Peyer's patch (tissue), 4 donors: ENCODE measurements around the gene ADAMTSL4. TPM values are rescaled to one million over a fixed set of nuclear protein-coding genes. Genes with fewer than 3 reads are reported as not detected.
"Not testable (repeated sequence)": the region's sequence is repeated elsewhere in the genome, so short reads cannot be mapped to it uniquely, and the experiment has no call there.

Source experiments
- DNase-seq, 3 donors: peaks; one replicate each; pipeline ENCODE4 v3.0.0-alpha.2; 2017 to 2019
- H3K27ac ChIP-seq, 4 donors: fragments of 200-600 bp; sonication (generic); one replicate each; pipeline ENCODE4 v1.5.1; 2016 to 2019
- H3K27me3 ChIP-seq, 2 donors: fragments of 200-600 bp; sonication (generic); one replicate each; pipeline ENCODE4 v1.5.1; 2019
- H3K36me3 ChIP-seq, 3 donors: fragments of 200-600 bp; sonication (generic); one replicate each; pipeline ENCODE4 v1.5.1; 2016 to 2019
- H3K4me1 ChIP-seq, 4 donors: fragments of 200-600 bp; sonication (generic); one replicate each; pipeline ENCODE4 v1.5.1; 2016 to 2019
- H3K4me3 ChIP-seq, 4 donors: fragments of 200-600 bp; sonication (generic); 1 replicate in 3 of 4; 2 replicates in 1 of 4; pipeline ENCODE4 v1.5.1; 2016 to 2019; ENCODE audit warnings: mild to moderate bottlenecking in 1 of 4
- H3K9me3 ChIP-seq, 4 donors: fragments of 200-600 bp; sonication (generic); one replicate each; pipeline ENCODE4 v1.5.1; 2016 to 2019; ENCODE audit warnings: mild to moderate bottlenecking in 1 of 4
- POLR2A ChIP-seq, 2 donors: fragments of 450-650 bp; IDR thresholded peaks; one replicate each; pipeline ENCODE4 v1.5.1; 2017; ENCODE audit warnings: antibody characterized with exemption in 2 of 2, mild to moderate bottlenecking in 2 of 2, moderate library complexity in 2 of 2
- total RNA-seq, 4 donors: library from RNA; depleted of rRNA; stranded (reverse); fragments of >200 nt; gene quantifications; one replicate each; pipeline ENCODE4 v1.1.0, GENCODE V29; 2016
- TF ChIP-seq, protein P1 (sequence below), 6 experiments: fragments of 450-650 bp in 4 of 6; fragments of 200-600 bp in 2 of 6; sonication (generic) in 1 of 6; IDR thresholded peaks; one replicate each; pipeline ENCODE4 v1.5.1; 2017 to 2019; ENCODE audit warnings: antibody characterized with exemption in 6 of 6, mild to moderate bottlenecking in 3 of 6, moderate library complexity in 1 of 6

The ADAMTSL4 gene
- total RNA-seq, 4 donors from 2014 or later: 2.3 to 28.9 (median 15.3) TPM

DNA sequence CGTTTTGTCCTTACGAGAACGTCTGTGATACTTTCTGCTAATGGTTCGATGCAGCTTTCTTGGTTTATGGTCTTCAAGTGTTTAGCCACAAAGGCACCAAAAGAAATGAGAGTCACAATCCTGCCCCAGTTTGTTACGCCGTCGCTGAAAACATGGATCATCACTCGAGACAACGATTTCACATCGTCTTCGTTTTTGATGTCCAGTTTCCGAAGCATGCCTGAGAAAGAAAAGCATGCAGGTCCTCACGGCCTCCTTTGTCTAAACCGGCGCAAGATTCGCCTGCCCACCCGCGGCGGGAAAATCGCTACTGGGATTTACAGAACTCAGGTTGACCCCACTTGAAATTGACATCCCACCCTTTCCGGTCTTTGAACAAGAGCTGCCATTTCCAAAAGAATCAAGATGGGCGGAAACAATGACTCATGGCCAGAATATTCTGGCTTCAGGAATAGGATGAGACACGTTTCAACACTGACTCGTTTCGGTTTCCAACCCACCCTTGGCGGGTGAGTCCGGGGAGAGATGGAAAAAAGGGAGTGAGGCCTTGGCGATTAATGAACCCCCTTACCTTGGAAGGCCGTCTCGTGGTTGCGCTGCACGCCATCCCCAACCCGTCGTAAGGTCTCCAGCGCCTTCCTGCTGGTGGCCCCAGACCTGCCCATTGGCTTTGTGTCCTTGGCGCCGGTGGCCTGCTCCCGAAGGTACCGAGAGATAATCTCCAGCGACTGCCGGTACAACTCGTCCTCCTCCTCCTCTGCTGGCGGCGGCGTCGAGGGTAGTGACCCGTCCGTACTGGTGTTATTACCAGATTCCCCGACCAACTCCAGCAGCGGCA is 29.3 kb downstream of the ADAMTSL4 start:
- peak in 2 of 3 donors; percentile 68 to 73 for DNase-seq
- no peaks in the 10 kb centered on the region for H3K27me3 ChIP-seq
- H3K4me3 ChIP-seq: peak overlapping the region; percentile 81 to 99 (median 88)
- H3K27ac ChIP-seq: peak overlapping the region; percentile 97 to 100 (median 100)
- peak in 1 of 2 donors; percentile 31 for TF ChIP-seq POLR2A (IDR thresholded peaks at IDR 0.05)
- TF ChIP-seq, protein P1, sequence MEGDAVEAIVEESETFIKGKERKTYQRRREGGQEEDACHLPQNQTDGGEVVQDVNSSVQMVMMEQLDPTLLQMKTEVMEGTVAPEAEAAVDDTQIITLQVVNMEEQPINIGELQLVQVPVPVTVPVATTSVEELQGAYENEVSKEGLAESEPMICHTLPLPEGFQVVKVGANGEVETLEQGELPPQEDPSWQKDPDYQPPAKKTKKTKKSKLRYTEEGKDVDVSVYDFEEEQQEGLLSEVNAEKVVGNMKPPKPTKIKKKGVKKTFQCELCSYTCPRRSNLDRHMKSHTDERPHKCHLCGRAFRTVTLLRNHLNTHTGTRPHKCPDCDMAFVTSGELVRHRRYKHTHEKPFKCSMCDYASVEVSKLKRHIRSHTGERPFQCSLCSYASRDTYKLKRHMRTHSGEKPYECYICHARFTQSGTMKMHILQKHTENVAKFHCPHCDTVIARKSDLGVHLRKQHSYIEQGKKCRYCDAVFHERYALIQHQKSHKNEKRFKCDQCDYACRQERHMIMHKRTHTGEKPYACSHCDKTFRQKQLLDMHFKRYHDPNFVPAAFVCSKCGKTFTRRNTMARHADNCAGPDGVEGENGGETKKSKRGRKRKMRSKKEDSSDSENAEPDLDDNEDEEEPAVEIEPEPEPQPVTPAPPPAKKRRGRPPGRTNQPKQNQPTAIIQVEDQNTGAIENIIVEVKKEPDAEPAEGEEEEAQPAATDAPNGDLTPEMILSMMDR (IDR thresholded peaks at IDR 0.05): no peak
- H3K9me3 ChIP-seq: no peaks in the 10 kb centered on the region
- peaks cover 0 to 48% (median 0%) of the 10 kb centered on the region in 3 donors for H3K36me3 ChIP-seq
- H3K4me1 ChIP-seq: peaks cover 0 to 31% (median 10%) of the 10 kb centered on the region in 4 donors

GRCh38 chr1:150579110-150579944 is 30.1 kb downstream of the ADAMTSL4 start, which contains the start of gene MCL1:
Gene MCL1 (minus strand): TSS chr1:150579610. CDS start chr1:150579530, 80 bp downstream.
- Histone ChIP-seq H3K36me3 (peaks cover 0 to 40% (median 0%) of the 10 kb centered on the region in 3 donors), H3K4me1 (peaks cover 0 to 22% (median 5%) of the 10 kb centered on the region in 4 donors), H3K27me3 (no peaks in the 10 kb centered on the region), H3K27ac (peak within 1 kb of the TSS; percentile 97 to 100 (median 100)), H3K9me3 (no peaks in the 10 kb centered on the region), H3K4me3 (peak within 1 kb of the TSS; percentile 81 to 99 (median 88))
- TF ChIP-seq, protein P1 (IDR thresholded peaks at IDR 0.05): peak in 1 of 6 experiments; percentile 34
- TF ChIP-seq POLR2A (IDR thresholded peaks at IDR 0.05): peak; percentile 96 to 98
- DNase-seq: peak; percentile 89 to 97 (median 93)

- H3K9me3 ChIP-seq: no peaks in the 10 kb centered on the region
- peak in 2 of 3 donors; percentile 22 to 47 for DNase-seq
- no peaks in the 10 kb centered on the region for H3K27me3 ChIP-seq
- H3K36me3 ChIP-seq: peaks cover 0 to 34% (median 0%) of the 10 kb centered on the region in 3 donors
- H3K4me3 ChIP-seq: peak overlapping the region; percentile 81 to 99 (median 88)
- TF ChIP-seq POLR2A (IDR thresholded peaks at IDR 0.05): no peak
- TF ChIP-seq, protein P1 (IDR thresholded peaks at IDR 0.05): no peak
- H3K27ac ChIP-seq: peak overlapping the region; percentile 97 to 100 (median 100)
- peaks cover 0 to 15% (median 3%) of the 10 kb centered on the region in 4 donors for H3K4me1 ChIP-seq
Observed at GRCh38 chr1:150579945-150580642, 30.9 kb downstream of the ADAMTSL4 start.

- not testable (repeated sequence) for H3K9me3 ChIP-seq
- DNase-seq: peak in 2 of 3 donors; percentile 8 to 51
Observed at GRCh38 chr1:150580966-150581365, 31.8 kb downstream of the ADAMTSL4 start.

DNA sequence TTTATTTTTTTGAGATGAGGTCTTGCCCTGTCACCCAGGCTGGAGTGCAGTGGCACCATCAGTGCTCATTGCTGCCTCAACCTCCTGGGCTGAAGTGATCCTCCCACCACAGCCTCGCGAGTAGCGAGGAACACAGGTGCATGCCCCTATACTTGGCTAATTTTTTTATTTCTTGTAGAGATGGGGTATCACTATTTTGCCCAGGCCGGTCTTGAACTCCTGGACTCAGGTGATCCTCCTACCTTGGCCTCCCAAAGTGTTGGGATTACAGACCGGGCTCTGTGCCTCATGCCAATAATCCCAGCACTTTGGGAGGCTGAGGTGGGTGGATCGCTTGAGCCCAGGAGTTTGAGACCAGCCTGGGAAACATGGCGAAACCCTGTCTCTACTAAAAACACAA is 32.2 kb downstream of the ADAMTSL4 start:
- DNase-seq: peak in 2 of 3 donors; percentile 20 to 36

More at GRCh38 chr1:150580966-150581365, 31.8 kb downstream of the ADAMTSL4 start:
- H3K36me3 ChIP-seq: peaks cover 0 to 25% (median 0%) of the 10 kb centered on the region in 3 donors
- H3K4me1 ChIP-seq, H3K27me3 ChIP-seq, H3K4me3 ChIP-seq: not testable (repeated sequence)
- H3K27ac ChIP-seq: peak overlapping the region in 1 of 4 donors; percentile 99

GRCh38 chr1:150581962-150582361 is 32.8 kb downstream of the ADAMTSL4 start:
- not testable (repeated sequence) for H3K4me3 ChIP-seq, H3K27ac ChIP-seq, H3K27me3 ChIP-seq, H3K4me1 ChIP-seq, H3K9me3 ChIP-seq
- peak in 2 of 3 donors; percentile 7 to 33 for DNase-seq
- H3K36me3 ChIP-seq: peaks cover 0 to 15% (median 0%) of the 10 kb centered on the region in 3 donors

More for the DNA sequence above, 32.2 kb downstream of the ADAMTSL4 start:
- not testable (repeated sequence) for H3K27ac ChIP-seq, H3K4me1 ChIP-seq, H3K4me3 ChIP-seq, H3K9me3 ChIP-seq, H3K27me3 ChIP-seq
- H3K36me3 ChIP-seq: peaks cover 0 to 20% (median 0%) of the 10 kb centered on the region in 3 donors
